ENCODE data around the gene BTRC. TPM values are rescaled to one million over a fixed set of nuclear protein-coding genes. Genes with fewer than 3 reads are reported as not detected.

Gene BTRC
- total RNA-seq, 1 experiment from 2014 or later = 5.7 TPM

DNA sequence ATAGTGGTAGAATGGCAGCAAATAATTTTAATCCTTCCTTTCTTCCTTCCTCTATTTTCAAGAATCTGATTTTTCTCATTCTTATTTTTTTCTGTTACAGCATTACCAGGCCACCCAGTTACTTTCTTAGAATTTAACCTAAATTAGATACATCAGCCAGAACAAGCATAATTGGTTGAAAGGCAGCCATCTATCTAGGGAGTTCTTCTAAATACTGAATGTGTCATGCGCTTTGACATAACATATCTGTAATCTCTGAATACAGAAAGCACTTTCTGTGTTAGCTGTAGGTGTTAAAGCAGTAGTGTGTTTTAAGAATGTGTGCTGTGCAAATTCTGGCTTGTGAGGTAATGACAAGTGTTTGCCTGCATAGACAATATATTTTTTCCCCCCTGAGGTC, 97.3 kb downstream of the BTRC start:
- Histone ChIP-seq H3K4me1 (ENCODE audit: insufficient read depth, low read length) (no peaks in the 10 kb centered on the region), H3K9ac (ENCODE audit: low read length) (no peak overlapping the region), H3K4me3 (ENCODE audit: low read length) (no peak overlapping the region), H3K4me2 (ENCODE audit: low read length) (no peak overlapping the region), H3K79me2 (ENCODE audit: low read length) (no peaks in the 10 kb centered on the region), H4K20me1 (ENCODE audit: low read length) (no peaks in the 10 kb centered on the region), H2AFZ (ENCODE audit: low read length) (no peak overlapping the region), H3K9me2 (replicated peaks; ENCODE audit: low read length) (no peaks in the 10 kb centered on the region), H3K27ac (ENCODE audit: low read length) (no peak overlapping the region), H3K36me3 (ENCODE audit: low read depth, low read length) (no peaks in the 10 kb centered on the region), H3F3A (ENCODE audit: low read length, unreplicated experiment) (no peaks in the 10 kb centered on the region), H3K27me3 (ENCODE audit: low read length) (no peaks in the 10 kb centered on the region), H3K9me3 (ENCODE audit: low read length) (no peaks in the 10 kb centered on the region)
- ChIA-PET POLR2A (ENCODE audit: unreplicated experiment) (no interaction called here), CTCF (no interaction called here)
- DNase-seq (no peak), ATAC-seq (no peak)
- intact Hi-C loops (cut with micrococcal nuclease) = no loop called here
- TF ChIP-seq, protein P1, sequence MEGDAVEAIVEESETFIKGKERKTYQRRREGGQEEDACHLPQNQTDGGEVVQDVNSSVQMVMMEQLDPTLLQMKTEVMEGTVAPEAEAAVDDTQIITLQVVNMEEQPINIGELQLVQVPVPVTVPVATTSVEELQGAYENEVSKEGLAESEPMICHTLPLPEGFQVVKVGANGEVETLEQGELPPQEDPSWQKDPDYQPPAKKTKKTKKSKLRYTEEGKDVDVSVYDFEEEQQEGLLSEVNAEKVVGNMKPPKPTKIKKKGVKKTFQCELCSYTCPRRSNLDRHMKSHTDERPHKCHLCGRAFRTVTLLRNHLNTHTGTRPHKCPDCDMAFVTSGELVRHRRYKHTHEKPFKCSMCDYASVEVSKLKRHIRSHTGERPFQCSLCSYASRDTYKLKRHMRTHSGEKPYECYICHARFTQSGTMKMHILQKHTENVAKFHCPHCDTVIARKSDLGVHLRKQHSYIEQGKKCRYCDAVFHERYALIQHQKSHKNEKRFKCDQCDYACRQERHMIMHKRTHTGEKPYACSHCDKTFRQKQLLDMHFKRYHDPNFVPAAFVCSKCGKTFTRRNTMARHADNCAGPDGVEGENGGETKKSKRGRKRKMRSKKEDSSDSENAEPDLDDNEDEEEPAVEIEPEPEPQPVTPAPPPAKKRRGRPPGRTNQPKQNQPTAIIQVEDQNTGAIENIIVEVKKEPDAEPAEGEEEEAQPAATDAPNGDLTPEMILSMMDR (conservative IDR thresholded peaks at IDR 0.05; ENCODE audit: low read depth, low read length) = no peak
- TF ChIP-seq EZH2phosphoT487 (IDR thresholded peaks at IDR 0.05; ENCODE audit: borderline replicate concordance, low read length) (no peak), EZH2 (IDR thresholded peaks at IDR 0.05; ENCODE audit: low read length, unreplicated experiment) (no peak)
- BruUV-seq (replicated peaks) = no TSS peak

- Histone ChIP-seq H3K27me3 (ENCODE audit: low read length) (no peaks in the 10 kb centered on the region), H3F3A (ENCODE audit: low read length, unreplicated experiment) (no peaks in the 10 kb centered on the region), H3K36me3 (ENCODE audit: low read depth, low read length) (no peaks in the 10 kb centered on the region), H3K4me3 (ENCODE audit: low read length) (no peak overlapping the region), H3K4me1 (ENCODE audit: insufficient read depth, low read length) (no peaks in the 10 kb centered on the region), H3K9ac (ENCODE audit: low read length) (no peak overlapping the region), H3K9me3 (ENCODE audit: low read length) (no peaks in the 10 kb centered on the region), H3K27ac (ENCODE audit: low read length) (no peak overlapping the region), H3K79me2 (ENCODE audit: low read length) (no peaks in the 10 kb centered on the region), H3K4me2 (ENCODE audit: low read length) (no peak overlapping the region), H4K20me1 (ENCODE audit: low read length) (no peaks in the 10 kb centered on the region), H3K9me2 (replicated peaks; ENCODE audit: low read length) (no peaks in the 10 kb centered on the region), H2AFZ (ENCODE audit: low read length) (no peak overlapping the region)
- no TSS peak for BruUV-seq (replicated peaks)
- ATAC-seq (no peak), DNase-seq (no peak)
- TF ChIP-seq EZH2phosphoT487 (IDR thresholded peaks at IDR 0.05; ENCODE audit: borderline replicate concordance, low read length) = no peak
- no peak for TF ChIP-seq EZH2 (IDR thresholded peaks at IDR 0.05; ENCODE audit: low read length, unreplicated experiment)
- TF ChIP-seq, protein P1 (conservative IDR thresholded peaks at IDR 0.05; ENCODE audit: low read depth, low read length) = no peak
- POLR2A ChIA-PET (ENCODE audit: unreplicated experiment) = no interaction called here
- intact Hi-C loops (cut with micrococcal nuclease) = no loop called here
- CTCF ChIA-PET = no interaction called here
These were observed 97.7 kb downstream of the BTRC start for GRCh38 chr10:101451667-101452069.

DNA sequence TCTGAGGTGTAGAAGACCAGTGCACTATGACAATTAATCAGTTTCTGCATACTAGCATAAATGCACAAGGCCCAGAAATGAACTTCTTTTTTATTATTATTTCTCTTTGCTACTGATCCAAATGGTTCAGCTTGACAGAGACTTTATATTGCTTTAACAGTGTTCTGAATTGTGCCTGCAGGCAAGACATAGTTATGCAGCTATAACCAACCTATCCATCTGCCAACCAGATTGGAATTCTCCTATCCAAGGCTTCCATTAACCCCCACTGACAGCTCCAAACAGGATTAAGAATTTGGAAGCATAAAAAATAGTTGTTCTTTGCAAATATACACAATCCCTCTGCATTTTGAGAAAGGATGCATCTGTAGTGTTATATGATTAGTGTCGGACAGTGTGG, 98.2 kb downstream of the BTRC start:
- Histone ChIP-seq H4K20me1 (ENCODE audit: low read length) (no peaks in the 10 kb centered on the region), H3K4me1 (ENCODE audit: insufficient read depth, low read length) (no peaks in the 10 kb centered on the region), H3K4me3 (ENCODE audit: low read length) (no peak overlapping the region), H3K9me2 (replicated peaks; ENCODE audit: low read length) (no peaks in the 10 kb centered on the region), H3K27me3 (ENCODE audit: low read length) (no peaks in the 10 kb centered on the region), H3K79me2 (ENCODE audit: low read length) (no peaks in the 10 kb centered on the region), H3K4me2 (ENCODE audit: low read length) (no peak overlapping the region), H2AFZ (ENCODE audit: low read length) (no peak overlapping the region), H3K27ac (ENCODE audit: low read length) (no peak overlapping the region), H3K9ac (ENCODE audit: low read length) (no peak overlapping the region), H3K9me3 (ENCODE audit: low read length) (no peaks in the 10 kb centered on the region), H3K36me3 (ENCODE audit: low read depth, low read length) (no peaks in the 10 kb centered on the region), H3F3A (ENCODE audit: low read length, unreplicated experiment) (no peaks in the 10 kb centered on the region)
- CTCF ChIA-PET = no interaction called here
- no TSS peak for BruUV-seq (replicated peaks)
- ATAC-seq (no peak), DNase-seq (no peak)
- TF ChIP-seq EZH2 (IDR thresholded peaks at IDR 0.05; ENCODE audit: low read length, unreplicated experiment) (no peak), EZH2phosphoT487 (IDR thresholded peaks at IDR 0.05; ENCODE audit: borderline replicate concordance, low read length) (no peak)
- TF ChIP-seq, protein P1 (conservative IDR thresholded peaks at IDR 0.05; ENCODE audit: low read depth, low read length) = no peak
- POLR2A ChIA-PET (ENCODE audit: unreplicated experiment) = no interaction called here
- intact Hi-C loops (cut with micrococcal nuclease) = no loop called here

Data from PC-3 (cell line).